Panc1 (cell line): ENCODE results near the gene CUTC. TPM values are rescaled to one million over a fixed set of nuclear protein-coding genes. Genes with fewer than 3 reads are reported as not detected.

Experiments used
- ATAC-seq: fragments of 200-7000 bp; cut with Tn5 transposase; 2 replicates; pipeline ENCODE4 v1.9.1; 2020; ENCODE audit warnings: mild to moderate bottlenecking, moderate library complexity
- BruUV-seq: library from RNA; stranded (reverse); fragments of 400-500 nt; replicated peaks from 2 replicates; lab custom pipeline; 2021; lab: Mats Ljungman, UMichigan
- CTCF ChIA-PET: fragments of 300-600 bp; sonication (Branson Sonifier 250); formaldehyde crosslinking; loops from one replicate; lab custom pipeline; 2022; ENCODE audit warnings: antibody characterized with exemption; lab: Charles Lee
- POLR2A ChIA-PET: fragments of 300-600 bp; sonication (Branson Sonifier 250); formaldehyde crosslinking; loops from one replicate; lab custom pipeline; 2022; ENCODE audit warnings: antibody characterized with exemption; lab: Charles Lee
- DNase-seq: peaks from one replicate; pipeline ENCODE4 v3.0.0-alpha.2; 2010; ENCODE audit warnings: low read depth, low spot score
- H3K27ac ChIP-seq: 2 replicates; pipeline ENCODE4 v1.5.1; 2011; ENCODE audit warnings: mild to moderate bottlenecking, low read length, inconsistent platforms
- H3K27me3 ChIP-seq: fragments of 200-500 bp; sonication (Bioruptor generic); 2 replicates; pipeline ENCODE4 v1.6.0; 2014; ENCODE audit warnings: low read length, inconsistent platforms; ENCODE audit not compliant: control insufficient read depth, insufficient read depth
- H3K36me3 ChIP-seq: fragments of 200-500 bp; sonication (Bioruptor generic); 2 replicates; pipeline ENCODE4 v1.5.1; 2014; ENCODE audit warnings: inconsistent platforms, mild to moderate bottlenecking, low read length, moderate library complexity; ENCODE audit not compliant: control insufficient read depth, insufficient read depth
- H3K4me1 ChIP-seq: 2 replicates; pipeline ENCODE4 v1.5.1; 2011; ENCODE audit warnings: inconsistent platforms, mild to moderate bottlenecking, low read length, moderate library complexity; ENCODE audit not compliant: control insufficient read depth, insufficient read depth
- H3K4me3 ChIP-seq, 2 experiments: 2 replicates each; pipeline ENCODE4 v1.5.1; 2011 to 2012; ENCODE audit warnings: low read depth in 2 of 2, low read length in 2 of 2, mild to moderate bottlenecking in 2 of 2, inconsistent platforms in 1 of 2, moderate library complexity in 1 of 2
- H3K9me3 ChIP-seq: fragments of 200-500 bp; sonication (Bioruptor generic); 2 replicates; pipeline ENCODE4 v1.5.1; 2014; ENCODE audit warnings: low read depth, mild to moderate bottlenecking, inconsistent platforms, low read length, moderate library complexity; ENCODE audit not compliant: control insufficient read depth, insufficient read depth
- POLR2AphosphoS5 ChIP-seq: IDR thresholded peaks from 2 replicates; pipeline ENCODE4 v1.6.1; 2012; ENCODE audit warnings: mild to moderate bottlenecking, low read depth, low read length, moderate library complexity
- SIN3A ChIP-seq: IDR thresholded peaks from 2 replicates; pipeline ENCODE4 v1.6.1; 2012; ENCODE audit warnings: low read depth, mild to moderate bottlenecking, low read length, moderate library complexity, borderline replicate concordance; ENCODE audit not compliant: insufficient read depth
- TCF7L2 ChIP-seq: IDR thresholded peaks from 2 replicates; pipeline ENCODE4 v1.6.1; 2011; ENCODE audit warnings: mild to moderate bottlenecking, low read depth, low read length, inconsistent platforms
- in situ Hi-C: cut with HindIII; loops from 2 replicates; pipeline ENCODE4 v1.10.0; 2016; ENCODE audit warnings: low sequenced_read_pairs, low pct_unique_long_range_greater_than_20kb
- intact Hi-C: fragments of 100-400 bp; cut with micrococcal nuclease; formaldehyde crosslinking; loops from one replicate; pipeline ENCODE4 v1.10.0; 2022; ENCODE audit not compliant: unreplicated experiment
- total RNA-seq: library from RNA; stranded (reverse); gene quantifications from one replicate; pipeline ENCODE4 v1.2.1, GENCODE V29; 2021; ENCODE audit not compliant: unreplicated experiment
- TF ChIP-seq, protein P1 (sequence below), 2 experiments: IDR thresholded peaks; 2 replicates each; pipeline ENCODE4 v1.6.1; 2011 to 2012; ENCODE audit warnings: low read depth in 2 of 2, control low read depth in 1 of 2, low read length in 1 of 2, mild to moderate bottlenecking in 1 of 2, moderate library complexity in 1 of 2; ENCODE audit not compliant: insufficient read depth in 1 of 2
- TF ChIP-seq, protein P2 (sequence below): fragments of 450-650 bp; IDR thresholded peaks from 2 replicates; pipeline ENCODE4 v1.5.1; 2017; ENCODE audit warnings: mild to moderate bottlenecking

Gene CUTC
- total RNA-seq, 1 experiment from 2014 or later, result 37.0 TPM

DNA sequence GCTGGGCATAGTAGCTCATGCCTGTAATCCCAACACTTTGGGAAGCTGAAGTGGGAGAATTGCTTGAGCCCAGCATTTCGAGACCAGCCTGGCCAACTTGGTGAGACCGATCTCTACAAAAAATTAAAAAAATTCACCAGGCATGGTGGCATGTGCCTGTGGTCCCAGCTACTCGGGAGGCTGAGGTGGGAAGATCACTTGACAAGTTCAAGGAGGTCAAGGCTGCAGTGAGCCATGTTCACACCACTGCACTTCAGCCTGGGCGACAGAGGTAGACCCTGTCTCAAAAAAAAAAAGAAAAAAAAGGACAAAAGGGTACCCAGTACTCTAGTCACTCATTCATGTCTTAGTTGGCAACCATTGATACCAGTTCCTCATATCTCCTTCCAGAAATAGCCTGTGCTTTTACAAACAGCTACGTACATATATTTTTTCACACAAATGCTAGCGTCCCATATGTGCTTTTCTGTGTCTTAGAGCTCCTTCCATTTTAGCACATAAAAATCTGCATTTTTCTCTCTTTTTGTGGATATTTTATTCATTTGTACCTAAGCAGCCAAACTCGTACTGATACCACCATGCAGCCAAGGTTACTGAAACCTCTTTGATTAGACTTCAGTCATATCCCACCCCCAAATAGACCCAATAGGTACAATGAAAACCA, 55.9 kb downstream of the CUTC start:
- DNase-seq, result no peak
- Histone ChIP-seq H3K27ac (peak overlapping the region; percentile 36; the same call in 1 of the 2 replicates), H3K9me3 (no peaks in the 10 kb centered on the region; the same call in 1 of the 2 replicates), H3K36me3 (peaks cover 2% of the 10 kb centered on the region; the same call in 1 of the 2 replicates), H3K4me3 (no peak overlapping the region), H3K27me3 (no peaks in the 10 kb centered on the region), H3K4me1 (peaks cover 23% of the 10 kb centered on the region)
- no TSS peak for BruUV-seq
- ChIA-PET CTCF (no interaction called here), POLR2A (no interaction called here)
- in situ Hi-C loops, result no loop called here
- ATAC-seq, result no peak
- intact Hi-C loops, result no loop called here
- TF ChIP-seq SIN3A (no peak), TCF7L2 (no peak)
- TF ChIP-seq, protein P1, sequence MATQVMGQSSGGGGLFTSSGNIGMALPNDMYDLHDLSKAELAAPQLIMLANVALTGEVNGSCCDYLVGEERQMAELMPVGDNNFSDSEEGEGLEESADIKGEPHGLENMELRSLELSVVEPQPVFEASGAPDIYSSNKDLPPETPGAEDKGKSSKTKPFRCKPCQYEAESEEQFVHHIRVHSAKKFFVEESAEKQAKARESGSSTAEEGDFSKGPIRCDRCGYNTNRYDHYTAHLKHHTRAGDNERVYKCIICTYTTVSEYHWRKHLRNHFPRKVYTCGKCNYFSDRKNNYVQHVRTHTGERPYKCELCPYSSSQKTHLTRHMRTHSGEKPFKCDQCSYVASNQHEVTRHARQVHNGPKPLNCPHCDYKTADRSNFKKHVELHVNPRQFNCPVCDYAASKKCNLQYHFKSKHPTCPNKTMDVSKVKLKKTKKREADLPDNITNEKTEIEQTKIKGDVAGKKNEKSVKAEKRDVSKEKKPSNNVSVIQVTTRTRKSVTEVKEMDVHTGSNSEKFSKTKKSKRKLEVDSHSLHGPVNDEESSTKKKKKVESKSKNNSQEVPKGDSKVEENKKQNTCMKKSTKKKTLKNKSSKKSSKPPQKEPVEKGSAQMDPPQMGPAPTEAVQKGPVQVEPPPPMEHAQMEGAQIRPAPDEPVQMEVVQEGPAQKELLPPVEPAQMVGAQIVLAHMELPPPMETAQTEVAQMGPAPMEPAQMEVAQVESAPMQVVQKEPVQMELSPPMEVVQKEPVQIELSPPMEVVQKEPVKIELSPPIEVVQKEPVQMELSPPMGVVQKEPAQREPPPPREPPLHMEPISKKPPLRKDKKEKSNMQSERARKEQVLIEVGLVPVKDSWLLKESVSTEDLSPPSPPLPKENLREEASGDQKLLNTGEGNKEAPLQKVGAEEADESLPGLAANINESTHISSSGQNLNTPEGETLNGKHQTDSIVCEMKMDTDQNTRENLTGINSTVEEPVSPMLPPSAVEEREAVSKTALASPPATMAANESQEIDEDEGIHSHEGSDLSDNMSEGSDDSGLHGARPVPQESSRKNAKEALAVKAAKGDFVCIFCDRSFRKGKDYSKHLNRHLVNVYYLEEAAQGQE (IDR thresholded peaks at IDR 0.05; ENCODE audit: insufficient read depth in 1 of 2, low read depth in 2 of 2, low read length in 1 of 2), result no peak
- TF ChIP-seq, protein P2, sequence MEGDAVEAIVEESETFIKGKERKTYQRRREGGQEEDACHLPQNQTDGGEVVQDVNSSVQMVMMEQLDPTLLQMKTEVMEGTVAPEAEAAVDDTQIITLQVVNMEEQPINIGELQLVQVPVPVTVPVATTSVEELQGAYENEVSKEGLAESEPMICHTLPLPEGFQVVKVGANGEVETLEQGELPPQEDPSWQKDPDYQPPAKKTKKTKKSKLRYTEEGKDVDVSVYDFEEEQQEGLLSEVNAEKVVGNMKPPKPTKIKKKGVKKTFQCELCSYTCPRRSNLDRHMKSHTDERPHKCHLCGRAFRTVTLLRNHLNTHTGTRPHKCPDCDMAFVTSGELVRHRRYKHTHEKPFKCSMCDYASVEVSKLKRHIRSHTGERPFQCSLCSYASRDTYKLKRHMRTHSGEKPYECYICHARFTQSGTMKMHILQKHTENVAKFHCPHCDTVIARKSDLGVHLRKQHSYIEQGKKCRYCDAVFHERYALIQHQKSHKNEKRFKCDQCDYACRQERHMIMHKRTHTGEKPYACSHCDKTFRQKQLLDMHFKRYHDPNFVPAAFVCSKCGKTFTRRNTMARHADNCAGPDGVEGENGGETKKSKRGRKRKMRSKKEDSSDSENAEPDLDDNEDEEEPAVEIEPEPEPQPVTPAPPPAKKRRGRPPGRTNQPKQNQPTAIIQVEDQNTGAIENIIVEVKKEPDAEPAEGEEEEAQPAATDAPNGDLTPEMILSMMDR, result no peak

DNA sequence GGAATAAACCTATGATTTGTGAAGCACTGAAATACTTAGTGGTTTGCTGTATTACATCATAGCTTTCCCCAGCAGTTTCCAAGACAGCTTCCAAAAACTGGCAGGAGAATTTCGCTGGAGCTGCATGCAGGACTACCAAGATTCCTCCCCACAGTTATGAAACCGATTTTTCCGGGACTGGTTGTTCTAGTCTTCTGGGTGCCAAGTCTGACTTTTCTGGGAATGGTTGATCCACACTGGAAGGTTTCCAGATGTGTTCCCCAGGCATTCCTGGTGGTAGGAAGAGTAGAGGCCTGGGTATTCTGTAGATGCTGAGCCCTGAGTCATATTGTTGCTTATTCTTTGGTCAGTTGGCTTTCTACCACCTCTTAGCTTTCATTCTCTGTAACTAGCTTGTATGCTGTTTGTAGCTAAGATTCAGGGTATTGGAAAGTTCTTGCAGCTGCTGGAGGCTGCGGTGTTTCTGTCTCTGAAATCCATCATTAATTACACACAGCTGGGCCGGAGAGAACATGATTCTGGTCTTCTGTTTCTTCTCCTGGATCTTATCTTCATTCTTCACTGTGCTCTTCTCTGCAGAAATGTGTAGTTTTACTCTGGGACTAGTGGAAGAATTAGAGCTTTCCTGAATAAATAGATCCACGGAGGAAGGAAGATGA, 56.7 kb downstream of the CUTC start:
- TF ChIP-seq, protein P1 (IDR thresholded peaks at IDR 0.05; ENCODE audit: insufficient read depth in 1 of 2, low read depth in 2 of 2, low read length in 1 of 2), result no peak
- TF ChIP-seq, protein P2, result no peak
- TF ChIP-seq SIN3A (no peak), TCF7L2 (no peak), POLR2AphosphoS5 (no peak)
- Histone ChIP-seq H3K9me3 (no peaks in the 10 kb centered on the region; the same call in 1 of the 2 replicates), H3K27ac (peak overlapping the region; percentile 36; the same call in 1 of the 2 replicates), H3K36me3 (no peaks in the 10 kb centered on the region), H3K4me1 (peaks cover 15% of the 10 kb centered on the region), H3K4me3 (no peak overlapping the region), H3K27me3 (no peaks in the 10 kb centered on the region)
- DNase-seq (no peak), ATAC-seq (no peak)
- BruUV-seq, result no TSS peak
- intact Hi-C loops, result no loop called here
- ChIA-PET POLR2A (no interaction called here), CTCF (no interaction called here)
- in situ Hi-C loops, result no loop called here
